GM23248 (cell line): Measurements from ENCODE around the gene RFT1.

Experiments
- EZH2 ChIP-seq: fragments of 200-600 bp; sonication (generic); IDR thresholded peaks from 2 replicates; pipeline ENCODE4 v1.6.1; 2018; ENCODE audit warnings: antibody characterized with exemption, mild to moderate bottlenecking; ENCODE audit not compliant: insufficient read depth, poor library complexity, severe bottlenecking
- EZH2phosphoT487 ChIP-seq: fragments of 200-600 bp; sonication (generic); IDR thresholded peaks from 2 replicates; pipeline ENCODE4 v1.6.1; 2018; ENCODE audit warnings: antibody characterized with exemption, moderate library complexity, mild to moderate bottlenecking, low read depth; ENCODE audit not compliant: insufficient read depth

DNA sequence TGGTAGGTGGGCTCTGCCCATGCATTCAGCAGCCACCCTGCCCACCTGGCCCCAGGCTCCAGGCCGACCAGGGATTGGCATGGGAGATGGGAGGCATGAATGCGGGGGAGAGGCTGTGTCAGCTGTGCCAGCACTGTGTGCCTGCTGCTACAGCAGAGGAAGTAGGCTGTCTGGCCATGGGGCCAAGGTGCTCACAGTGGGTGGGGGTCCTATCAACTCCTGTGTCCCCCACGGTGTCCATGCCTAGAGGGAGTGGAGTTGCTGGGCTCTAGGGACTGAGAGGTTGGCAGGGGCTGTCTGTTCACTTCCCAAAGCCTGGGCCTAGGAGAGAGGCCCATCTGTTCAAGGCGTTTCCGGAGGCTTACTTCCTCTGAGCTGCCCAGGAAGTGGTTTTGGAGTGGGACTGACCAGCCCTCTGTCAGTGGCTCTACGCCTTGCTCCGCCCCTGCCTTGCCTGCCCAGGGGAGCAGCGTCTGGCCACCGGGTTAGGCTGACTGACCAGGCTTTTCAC lies 36.6 kb upstream of the RFT1 start:
- TF ChIP-seq EZH2 (no peak), EZH2phosphoT487 (no peak)
